Measurements from ENCODE around the gene MEGF6. TPM values are rescaled to one million over a fixed set of nuclear protein-coding genes. Genes with fewer than 3 reads are reported as not detected.

MEGF6 gene
- total RNA-seq, 1 experiment from 2014 or later, result 4.7 TPM

DNA sequence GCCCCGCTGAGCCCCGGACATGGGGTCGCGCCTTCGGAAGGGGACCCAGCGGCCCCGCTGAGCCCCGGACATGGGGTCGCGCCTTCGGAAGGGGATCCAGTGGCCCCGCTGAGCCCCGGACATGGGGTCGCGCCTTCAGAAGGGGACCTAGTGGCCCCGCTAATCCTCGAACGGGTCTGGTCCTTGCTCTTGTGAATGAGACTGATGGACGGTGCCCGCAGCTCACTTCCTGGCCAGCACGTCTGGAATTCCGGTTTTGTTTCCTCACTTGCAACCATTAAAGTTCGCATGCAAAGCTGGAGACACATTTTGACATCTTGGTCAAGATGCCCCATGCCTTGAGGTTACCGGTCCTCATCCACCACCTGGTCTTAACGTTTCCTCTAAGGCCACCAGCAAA lies 33.0 kb upstream of the MEGF6 start:
- no peak for DNase-seq (ENCODE audit: low read depth)

DNA sequence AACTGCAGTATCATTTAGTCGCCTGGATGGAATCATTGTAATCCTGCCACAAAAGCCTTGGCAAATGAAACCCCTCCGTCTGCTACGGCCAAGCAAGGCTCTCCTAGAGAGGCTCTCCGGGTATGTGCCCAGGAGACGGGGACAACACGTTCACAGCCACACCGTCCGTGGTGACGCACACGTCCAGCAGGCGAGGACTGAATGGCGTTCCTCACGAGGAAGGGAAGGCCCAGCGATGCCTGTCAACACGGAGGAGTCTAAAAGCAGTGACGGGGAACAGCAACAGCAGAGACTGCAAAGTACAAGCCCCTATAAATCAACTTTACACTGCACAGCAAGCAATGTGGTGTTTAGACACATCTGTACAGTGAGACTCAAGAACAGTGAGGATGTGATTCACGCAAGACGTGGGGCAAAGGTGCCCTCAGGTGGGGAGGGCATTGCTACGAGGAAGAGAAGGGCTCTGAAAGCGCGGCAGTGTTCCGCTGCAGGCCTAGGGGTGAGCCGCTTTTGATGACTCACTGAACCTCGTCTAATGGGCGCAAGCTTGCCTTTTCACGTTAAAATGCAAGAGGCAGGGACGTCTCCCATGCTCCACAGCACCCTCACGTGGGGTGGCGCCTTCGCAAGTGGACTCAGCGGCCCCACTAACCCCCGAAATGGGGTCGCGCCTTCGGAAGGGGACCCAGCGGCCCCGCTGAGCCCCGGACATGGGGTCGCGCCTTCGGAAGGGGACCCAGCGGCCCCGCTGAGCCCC lies 31.8 kb upstream of the MEGF6 start:
- no peak for DNase-seq (ENCODE audit: low read depth)

DNA sequence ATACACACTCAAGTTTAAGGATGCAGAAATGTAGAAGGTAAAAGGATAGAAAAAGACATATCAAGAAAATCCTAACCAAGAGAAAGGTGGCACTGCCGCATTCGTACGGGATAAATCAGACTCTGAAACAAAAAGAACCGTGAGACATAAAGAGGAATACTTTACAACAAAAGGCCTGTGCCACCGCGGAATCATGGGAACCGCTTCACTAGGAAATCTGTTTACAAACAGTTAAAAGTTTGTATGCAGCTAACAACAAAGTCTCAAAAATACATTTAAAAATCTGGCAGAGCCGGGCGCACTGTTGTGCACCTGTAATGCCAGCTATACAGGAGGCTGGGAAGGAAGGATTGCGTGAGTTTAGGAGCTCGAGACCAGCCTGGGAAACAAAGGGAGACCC lies 30.5 kb upstream of the MEGF6 start:
- no peak for DNase-seq (ENCODE audit: low read depth)

DNA sequence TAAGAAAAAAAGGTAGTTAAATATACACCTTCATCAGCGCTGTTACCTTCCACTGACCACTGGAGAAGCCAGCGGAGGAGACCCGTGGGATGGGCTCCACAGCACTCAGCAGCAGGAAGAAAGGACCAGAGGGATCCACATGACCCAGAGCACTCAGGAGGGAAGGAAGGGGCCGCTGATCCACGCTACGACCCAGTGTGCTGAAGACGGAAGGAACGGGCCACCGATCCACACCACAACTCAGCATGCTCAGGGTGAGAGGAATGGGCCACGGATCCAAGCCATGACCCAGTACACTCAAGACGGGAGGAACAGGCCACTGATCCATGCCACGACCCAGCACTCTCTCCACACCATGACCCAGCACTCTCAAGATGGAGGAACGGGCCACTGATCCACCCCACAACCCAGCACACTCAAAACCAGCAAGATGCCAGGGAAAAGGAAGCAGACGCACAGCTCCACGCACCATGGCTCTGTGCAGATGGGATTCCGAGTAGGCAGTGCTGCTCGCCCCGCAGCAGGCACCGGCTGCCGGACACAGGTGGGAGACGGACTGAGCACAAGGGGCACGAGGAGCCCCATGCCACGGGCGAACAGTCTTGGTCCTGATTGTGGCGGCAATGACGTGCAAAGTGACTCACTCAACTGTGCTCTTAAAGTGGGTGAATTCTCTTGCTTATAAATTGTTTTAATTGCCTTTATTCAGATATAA lies 29.9 kb upstream of the MEGF6 start:
- no peak for DNase-seq (ENCODE audit: low read depth)

DNA sequence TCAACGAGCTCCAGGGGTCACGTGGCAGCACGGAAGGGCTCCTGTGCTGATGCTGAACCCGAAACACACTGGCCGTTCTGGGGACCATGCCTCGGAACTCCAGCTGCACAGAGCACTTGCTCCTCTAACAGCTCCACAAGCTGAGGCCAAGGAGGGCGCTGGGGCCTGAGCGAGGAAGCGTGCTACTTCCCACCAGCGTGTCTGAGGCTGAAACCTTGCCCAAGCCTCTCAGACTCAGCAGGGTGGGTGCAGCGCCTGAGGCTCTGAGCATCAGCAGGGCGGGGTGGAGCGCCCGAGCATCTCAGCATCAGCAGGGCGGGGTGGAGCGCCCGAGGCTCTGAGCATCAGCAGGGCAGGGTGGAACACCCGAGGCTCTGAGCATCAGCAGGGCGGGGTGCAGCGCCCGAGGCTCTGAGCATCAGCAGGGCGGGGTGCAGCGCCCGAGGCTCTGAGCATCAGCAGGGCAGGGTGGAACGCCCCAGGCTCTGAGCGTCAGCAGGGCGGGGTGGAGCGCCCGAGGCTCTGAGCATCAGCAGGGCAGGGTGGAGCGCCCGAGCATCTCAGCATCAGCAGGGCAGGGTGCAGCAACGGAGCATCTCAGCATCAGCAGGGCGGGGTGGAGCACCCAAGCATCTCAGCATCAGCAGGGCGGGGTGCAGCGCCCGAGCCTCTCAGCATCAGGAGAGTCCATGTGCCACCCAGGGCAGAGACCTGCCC lies 29.0 kb upstream of the MEGF6 start:
- no peak for DNase-seq (ENCODE audit: low read depth)

DNA sequence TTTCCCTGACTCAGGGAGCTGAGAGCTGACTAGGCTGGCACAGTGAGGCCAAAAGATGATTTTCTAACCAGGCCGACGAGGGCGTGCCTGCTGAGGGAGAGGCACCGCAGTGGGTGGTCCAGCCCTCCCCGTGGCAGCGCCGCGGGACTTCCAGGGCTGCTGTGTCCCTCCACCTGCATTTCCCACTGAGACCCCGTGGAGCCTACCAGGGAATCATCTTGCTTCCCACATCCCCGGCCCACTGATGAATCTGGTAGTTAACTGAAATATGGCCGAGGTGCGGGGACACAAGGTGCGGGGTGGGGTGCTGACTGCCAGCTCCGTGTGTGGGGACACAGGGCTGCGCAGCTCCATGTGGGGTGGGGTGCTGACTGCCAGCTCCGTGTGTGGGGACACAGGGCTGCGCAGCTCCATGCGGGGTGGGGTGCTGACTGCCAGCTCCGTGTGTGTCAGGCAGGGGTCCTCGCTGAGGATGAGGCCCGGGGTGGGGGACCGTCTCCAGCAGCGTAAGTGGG lies 28.1 kb upstream of the MEGF6 start:
- no peak for DNase-seq (ENCODE audit: low read depth)

DNA sequence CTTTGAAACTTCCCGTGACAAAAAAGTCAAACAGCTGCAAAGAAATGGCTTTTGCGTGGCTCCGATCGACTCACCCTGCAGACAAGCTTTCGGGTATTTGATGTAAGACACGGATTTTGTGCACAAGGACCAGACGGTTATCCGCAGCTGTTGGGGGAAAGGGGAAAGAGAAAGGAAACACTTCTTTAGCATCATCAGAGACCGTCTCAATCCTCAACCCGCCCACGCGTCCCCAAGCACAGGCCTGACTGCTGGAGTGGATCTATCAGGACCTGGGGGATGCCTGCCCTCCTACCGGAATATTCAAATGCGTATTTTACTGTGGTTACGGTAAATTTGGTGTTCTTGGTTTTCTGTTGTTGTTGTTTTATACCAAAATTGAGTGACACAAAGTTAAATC lies 27.4 kb upstream of the MEGF6 start:
- DNase-seq (ENCODE audit: low read depth), result no peak

DNA sequence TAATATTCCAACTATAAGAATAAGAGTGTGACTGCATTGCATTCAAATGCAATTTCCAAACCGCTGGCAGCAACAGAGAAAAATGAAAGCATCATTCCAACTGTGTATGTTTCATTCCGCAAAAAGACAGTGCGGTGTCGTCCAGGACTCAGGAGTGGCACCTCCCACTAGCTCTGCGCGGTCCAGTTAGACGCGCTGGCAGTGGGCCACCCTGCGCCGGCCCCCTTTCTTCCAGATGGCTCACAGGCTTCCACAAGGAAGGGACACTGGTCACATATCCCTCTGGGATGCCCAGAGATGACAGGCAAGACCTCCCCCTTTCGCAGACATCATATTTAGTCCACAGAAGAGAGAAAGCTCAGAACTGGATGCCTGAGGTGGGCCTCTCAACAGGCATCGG lies 26.7 kb upstream of the MEGF6 start:
- DNase-seq (ENCODE audit: low read depth), result no peak

DNA sequence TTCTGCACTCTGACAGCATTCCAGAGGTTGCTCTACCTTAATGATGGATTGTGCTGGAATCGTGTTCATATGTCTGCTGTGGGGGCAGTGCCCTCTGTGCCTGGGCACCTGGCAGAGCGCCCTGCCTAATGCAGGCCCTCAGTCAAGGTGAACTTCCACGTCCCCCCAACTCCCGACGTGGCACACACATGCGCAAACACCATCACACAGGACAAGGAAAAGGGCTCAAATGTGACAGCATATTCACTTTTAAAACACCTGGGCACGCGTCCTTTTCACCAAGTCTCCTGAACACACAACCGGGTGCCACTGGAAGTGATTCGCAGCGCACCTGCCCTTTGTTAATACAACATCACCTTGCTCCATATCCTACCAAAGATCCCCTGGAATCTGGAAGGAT lies 25.2 kb upstream of the MEGF6 start:
- no peak for DNase-seq (ENCODE audit: low read depth)

DNA sequence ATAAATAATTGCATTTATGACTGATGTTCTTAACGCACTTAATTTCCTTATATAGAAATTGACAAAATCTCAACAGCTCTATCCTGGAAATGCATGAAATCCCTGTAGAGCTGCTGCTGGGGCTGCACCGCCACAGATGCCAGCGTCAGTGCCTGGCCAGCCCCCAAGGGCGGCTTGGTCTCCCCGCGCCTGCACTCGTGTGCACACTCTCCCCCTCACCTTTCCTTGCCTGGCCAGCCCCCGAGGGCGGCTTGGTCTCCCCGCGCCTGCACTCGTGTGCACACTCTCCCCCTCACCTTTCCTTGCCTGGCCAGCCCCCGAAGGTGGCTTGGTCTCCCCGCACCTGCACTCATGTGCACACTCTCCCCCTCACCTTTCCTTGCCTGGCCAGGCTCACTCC lies 24.8 kb upstream of the MEGF6 start:
- DNase-seq (ENCODE audit: low read depth), result no peak

DNA sequence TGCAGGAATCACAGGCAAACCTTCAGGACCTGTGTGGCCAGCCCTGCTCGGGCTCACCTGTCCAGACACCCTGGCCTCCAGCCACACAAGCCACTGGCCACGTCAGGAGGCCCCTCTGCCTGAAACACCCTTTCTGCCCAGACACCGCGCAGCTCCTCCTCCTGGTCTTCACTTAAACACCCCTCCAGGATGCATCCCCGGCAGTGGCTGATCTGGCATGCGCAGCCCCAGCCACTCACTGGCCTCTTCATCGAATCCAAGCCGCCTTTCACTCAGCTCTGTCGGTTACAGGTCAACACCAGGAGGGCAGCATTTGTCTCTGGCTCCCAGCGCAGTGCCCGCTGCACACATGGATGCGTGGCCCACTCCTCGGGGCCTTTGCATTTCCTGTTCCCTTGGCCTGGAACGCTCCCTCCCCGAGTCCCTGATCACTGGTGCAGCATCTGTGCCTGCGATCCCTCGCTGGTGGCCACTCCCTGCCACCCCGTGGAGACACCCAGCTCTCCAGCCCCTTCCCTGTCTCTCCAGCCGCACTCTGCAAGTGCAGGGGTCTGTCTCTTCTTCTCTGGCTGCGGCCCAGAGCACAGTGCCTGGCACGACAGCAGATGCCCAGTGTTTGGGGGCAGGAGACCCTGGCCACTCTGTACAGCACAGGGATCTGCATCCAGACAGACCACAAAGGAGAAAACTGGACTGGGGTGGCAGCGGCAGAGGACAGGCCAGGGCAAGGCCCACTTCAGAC lies 22.9 kb upstream of the MEGF6 start:
- DNase-seq (ENCODE audit: low read depth), result no peak

DNA sequence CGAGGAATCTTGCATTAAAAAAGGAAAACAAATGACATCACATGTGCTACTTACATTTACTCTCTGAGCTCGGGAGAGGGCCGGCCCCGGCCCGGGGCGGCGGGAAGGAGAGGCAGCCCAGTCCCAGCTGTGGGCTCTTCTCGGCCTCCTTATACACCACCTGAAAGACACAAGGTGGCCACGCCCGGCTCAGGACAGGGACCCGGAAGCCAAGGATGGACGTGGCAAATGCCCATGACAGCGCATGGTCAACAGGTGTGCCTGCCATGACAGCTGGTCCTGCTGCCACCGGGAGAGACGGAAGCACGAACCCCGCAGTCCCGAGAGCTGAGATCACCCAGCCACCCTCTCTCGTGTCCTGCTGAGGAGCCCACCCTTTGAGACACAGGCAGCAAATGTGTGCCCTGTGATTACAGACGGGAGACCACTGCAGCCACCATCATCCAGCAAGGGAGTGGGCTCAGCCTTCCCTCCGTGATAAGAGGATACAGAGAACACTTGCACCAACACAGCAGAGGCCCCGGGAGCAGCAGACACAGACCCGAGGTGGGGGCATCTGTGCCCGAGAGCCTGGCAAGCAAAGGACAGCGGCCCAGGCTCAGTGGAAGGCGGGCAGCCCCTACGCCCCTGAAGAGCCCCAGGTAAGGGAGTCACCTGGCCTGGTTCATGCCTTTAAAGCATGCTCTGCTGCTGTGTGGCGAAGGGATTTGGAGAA lies 22.2 kb upstream of the MEGF6 start:
- no peak for DNase-seq (ENCODE audit: low read depth)

DNA sequence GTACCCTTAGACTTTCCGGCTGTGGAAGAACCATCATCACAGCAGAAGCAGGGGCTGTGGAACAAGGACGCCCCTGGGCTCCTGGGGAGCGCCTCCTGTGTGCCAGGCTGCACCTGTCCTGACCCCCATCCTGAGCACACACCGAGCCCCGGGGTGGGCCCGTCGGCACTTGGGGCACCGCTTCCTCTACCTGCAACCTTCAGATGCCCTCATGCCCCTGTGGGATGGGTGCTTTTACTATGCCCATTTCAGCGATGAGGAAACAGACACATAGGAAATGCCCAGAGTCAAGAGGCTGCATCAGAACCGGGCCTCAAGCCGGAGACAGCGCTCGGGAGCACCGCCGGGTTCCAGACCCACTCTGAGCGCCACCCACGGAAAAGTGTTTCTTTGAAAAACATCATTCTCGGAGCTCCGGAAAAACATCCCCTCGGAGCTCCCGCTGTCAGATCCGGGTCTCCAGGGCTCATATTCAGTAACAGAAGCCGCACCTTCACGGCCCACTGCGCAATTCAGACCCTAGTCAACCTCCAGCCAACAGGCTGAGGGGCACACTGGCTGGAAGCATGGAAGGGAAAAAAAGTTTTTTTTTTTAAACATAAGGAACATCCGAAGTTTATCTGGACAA lies 21.5 kb upstream of the MEGF6 start:
- DNase-seq (ENCODE audit: low read depth), result no peak

DNA sequence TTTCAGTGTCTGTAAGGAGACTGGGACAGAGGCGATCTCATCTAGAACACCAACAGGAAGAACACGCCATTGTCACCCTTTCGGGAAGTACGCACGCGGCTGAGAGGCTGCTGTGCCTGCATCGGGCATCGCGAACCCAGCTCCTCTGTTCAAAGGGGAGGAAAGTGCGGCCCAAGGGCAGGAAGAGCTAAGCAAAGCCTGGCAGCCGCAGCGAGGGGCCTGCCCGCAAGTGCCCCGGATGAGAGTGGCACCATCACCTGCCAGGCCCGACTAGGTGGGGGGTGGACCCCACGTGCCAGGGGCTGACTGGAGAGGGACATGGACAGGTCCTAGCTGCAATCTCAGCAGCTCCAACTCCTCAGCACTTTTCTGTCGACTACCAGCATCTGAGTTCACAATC lies 21.0 kb upstream of the MEGF6 start:
- DNase-seq (ENCODE audit: low read depth), result no peak

DNA sequence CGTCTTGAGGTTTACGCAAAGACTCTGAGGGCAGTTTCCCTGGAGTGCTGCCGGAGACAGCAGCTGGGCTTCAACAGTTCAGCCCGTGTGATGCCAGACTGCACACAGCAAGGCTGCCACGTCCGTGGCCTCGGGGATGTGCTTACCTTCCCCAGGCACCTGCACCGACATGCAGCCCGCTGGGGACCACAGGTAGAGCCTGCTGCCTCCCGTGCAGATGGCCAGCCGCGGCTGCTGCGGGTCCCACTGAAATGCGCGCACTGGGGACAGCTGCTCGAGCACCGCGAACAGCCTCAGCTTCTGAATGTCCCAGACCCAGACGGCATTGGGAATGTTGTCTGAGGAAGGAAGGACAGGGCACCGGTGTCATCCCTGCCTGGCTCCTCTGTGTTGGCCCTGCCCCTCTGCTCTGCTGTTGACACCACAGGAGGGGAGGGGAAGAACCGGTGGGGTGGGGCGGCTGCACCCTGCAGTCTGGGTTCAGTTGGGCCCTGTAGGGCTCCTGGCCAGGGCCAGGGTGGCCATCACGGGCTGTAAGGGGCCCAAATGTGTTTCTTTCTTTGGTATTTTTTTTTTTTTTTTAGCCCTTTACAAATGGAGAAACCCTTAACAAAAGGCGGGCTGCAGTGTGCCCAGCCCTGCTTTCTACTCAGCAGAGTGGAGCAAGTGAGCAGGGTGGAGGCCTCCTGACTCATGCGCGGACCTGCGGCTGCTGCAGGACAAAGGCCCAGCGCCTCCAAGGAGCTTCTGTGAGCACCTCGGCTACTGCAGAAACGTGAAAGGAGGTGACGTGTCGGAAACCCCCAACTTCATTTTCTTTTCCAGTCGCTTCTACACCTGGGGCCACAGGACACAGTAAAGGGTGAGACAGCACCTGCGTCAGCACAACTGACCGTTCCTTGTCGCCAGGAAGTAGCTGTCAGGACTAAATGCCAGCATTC lies 20.3 kb upstream of the MEGF6 start:
- DNase-seq (ENCODE audit: low read depth), result no peak

DNA sequence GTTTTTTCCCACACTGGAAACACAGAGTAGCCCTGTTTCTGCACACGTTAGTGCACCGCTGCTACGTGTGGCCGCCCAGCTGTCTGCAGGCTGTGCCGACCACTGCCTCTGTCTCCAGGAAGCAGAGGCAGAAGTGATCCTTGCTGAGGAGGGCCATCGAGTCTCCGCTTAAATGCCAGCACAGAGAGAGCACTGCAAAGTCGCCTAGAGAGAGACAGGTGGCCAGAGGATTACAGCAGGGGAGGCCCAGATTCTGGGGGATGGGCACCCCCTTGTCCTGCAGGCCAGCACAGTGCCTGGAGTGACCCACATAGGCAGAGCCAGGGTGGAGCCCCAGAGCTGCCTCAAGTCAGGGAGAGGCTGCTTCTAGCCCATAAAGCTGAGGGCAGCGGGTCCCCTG lies 19.6 kb upstream of the MEGF6 start:
- no peak for DNase-seq (ENCODE audit: low read depth)

DNA sequence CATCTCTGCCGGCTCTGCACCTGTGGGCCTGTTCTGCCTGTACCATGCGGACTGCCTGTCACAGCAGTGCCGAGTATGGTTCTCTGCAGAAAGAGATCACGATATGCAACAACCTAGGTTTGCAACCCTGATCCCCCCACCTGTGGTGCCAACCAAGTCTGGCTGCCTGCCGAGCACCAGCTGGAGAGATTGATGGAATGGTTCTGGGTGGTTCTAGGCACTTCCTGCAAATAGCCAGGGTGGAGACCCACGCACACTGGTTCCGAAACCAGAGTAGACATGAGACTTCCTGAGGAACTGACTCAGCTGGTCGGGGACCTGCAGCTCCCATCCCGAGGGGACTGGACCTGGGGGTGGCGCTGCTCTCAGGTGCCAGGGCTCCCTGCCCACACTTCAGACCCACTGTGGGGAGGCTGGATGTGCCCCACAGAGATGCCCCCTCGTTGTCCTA lies 18.9 kb upstream of the MEGF6 start:
- DNase-seq (ENCODE audit: low read depth), result no peak

DNA sequence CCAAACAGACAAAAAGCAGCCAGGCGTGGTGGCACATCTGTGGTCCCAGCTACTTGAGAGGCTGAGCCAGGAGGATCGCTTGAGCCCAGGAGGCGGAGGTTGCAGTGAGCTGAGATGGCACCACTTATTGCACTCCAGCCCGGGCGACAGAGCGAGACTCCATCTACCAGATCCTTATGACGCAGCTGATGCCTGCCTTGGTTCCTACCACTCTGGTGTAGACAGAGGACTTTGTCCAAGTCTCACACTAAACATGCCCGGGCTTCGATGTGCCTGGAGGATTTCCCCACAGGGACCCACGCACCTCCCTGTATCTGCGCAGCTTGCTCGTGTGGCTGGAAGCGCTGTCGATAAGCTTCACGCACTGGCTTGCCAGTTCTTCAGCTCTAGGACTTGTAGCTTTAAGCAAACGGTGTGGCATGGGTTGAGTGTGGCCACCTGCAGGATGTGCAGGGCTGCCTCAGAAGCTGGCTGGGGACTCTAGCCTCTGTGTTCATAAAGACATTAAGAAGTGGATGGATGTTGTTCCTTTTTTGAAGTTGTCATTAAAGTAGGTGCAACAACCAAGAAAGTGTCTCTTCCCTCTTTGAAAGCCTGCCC lies 18.4 kb upstream of the MEGF6 start:
- DNase-seq (ENCODE audit: low read depth), result no peak

DNA sequence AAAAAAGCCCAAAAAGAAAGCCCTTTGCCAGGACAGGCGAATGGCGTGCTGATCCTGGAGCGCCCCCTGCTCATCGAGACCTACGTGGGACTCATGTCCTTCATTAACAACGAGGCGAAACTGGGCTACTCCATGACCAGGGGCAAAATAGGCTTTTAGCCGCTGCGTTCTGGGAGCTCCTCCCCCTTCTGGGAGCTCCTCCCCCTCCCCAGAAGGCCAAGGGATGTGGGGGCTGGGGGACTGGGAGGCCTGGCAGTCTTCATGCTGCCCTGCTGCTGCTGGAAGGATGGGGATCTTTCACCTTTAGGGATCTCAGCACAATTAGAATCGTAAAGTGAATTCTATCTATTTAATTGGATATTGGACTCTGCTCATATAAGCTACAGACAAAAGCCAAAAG lies 17.1 kb upstream of the MEGF6 start:
- no peak for DNase-seq (ENCODE audit: low read depth)
